Measurements from ENCODE around the gene ACP2.

- TF ChIP-seq, protein P1, sequence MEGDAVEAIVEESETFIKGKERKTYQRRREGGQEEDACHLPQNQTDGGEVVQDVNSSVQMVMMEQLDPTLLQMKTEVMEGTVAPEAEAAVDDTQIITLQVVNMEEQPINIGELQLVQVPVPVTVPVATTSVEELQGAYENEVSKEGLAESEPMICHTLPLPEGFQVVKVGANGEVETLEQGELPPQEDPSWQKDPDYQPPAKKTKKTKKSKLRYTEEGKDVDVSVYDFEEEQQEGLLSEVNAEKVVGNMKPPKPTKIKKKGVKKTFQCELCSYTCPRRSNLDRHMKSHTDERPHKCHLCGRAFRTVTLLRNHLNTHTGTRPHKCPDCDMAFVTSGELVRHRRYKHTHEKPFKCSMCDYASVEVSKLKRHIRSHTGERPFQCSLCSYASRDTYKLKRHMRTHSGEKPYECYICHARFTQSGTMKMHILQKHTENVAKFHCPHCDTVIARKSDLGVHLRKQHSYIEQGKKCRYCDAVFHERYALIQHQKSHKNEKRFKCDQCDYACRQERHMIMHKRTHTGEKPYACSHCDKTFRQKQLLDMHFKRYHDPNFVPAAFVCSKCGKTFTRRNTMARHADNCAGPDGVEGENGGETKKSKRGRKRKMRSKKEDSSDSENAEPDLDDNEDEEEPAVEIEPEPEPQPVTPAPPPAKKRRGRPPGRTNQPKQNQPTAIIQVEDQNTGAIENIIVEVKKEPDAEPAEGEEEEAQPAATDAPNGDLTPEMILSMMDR (IDR thresholded peaks at IDR 0.05) = no peak
- TF ChIP-seq POLR2A (IDR thresholded peaks at IDR 0.05) = no peak
Observed at GRCh38 chr11:47212938-47213337, 35.7 kb downstream of the ACP2 start.
